Cerebellar nuclear complex (tissue), 1 donor: ENCODE measurements around the gene ASTN2.

Experiments
- DNase-seq, 2 experiments: peaks; one replicate each; lab custom pipeline; 2025; lab: John Stamatoyannopoulos, UW

ASTN2 gene

GRCh38 chr9:117303643-117304230 lies 111.1 kb downstream of the ASTN2 start:
- peak in 1 of 2 experiments; percentile 19 for DNase-seq

- no peak for DNase-seq
Measured at GRCh38 chr9:117302487-117302886, 112.4 kb downstream of the ASTN2 start.

GRCh38 chr9:117300371-117301110 lies 114.3 kb downstream of the ASTN2 start:
- no peak for DNase-seq

DNA sequence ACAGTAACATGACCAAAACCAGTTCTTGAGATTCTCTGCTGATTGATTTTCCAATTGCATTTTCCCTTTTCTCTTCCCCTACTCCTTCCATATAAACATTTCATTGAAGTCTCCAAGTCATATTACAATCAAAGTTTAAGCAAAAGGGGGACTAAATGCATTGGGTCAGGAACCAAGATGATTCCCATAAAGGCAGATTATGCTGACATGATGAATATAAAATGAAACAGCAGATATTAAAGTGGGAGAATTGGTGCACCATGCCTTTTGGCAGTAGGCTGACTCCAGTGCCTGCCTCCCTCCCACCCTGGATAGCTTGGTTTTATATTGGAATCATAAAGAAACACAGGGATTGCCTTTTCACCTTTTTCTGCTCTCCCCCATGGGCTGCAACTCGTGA lies 118.4 kb downstream of the ASTN2 start:
- no peak for DNase-seq

DNA sequence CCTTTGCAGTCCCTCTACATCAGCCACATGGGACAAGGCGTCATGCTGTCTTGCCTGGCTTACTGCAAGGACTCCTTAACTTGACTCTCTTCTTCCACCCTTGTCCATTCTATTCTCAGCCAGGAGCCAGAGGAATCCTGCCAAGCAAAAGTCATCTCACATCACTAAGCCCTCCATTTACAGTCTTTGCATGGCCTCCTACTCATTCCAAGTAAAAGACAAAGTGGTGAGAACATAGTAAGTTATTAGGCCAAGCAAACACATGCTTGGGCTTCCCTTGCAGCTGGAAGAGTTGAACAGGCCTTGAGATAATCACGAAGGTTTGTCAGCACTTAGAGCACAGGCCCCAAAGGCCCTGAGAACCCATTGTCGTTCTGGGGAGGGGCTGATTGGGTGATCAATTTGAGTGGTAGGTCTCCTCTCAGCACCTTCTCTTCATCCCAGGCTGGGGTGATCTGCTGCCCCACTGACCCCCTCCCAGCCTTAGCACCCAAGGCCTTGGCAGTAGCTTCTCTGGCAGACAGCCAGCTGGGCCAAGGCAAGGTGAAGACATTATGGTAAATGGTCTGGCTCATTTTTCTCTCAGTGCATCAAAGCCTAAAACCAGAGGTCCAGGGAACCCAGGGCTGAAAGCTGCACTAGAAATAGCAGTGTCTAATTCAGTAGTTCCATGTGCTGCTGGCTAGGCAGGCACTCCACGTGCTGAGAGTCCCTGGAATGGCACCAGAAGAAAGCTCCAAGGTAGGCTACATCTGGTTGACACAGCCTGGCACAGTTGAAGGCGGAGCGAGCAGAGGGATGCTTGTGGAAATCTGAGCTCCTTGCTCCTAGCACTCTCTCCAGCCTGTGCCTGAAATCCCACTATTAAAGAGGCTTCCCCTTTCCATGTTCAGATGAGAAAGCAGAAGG lies 121.4 kb downstream of the ASTN2 start:
- no peak for DNase-seq

- DNase-seq, result no peak
Measured at GRCh38 chr9:117290856-117291622, 123.8 kb downstream of the ASTN2 start.

DNA sequence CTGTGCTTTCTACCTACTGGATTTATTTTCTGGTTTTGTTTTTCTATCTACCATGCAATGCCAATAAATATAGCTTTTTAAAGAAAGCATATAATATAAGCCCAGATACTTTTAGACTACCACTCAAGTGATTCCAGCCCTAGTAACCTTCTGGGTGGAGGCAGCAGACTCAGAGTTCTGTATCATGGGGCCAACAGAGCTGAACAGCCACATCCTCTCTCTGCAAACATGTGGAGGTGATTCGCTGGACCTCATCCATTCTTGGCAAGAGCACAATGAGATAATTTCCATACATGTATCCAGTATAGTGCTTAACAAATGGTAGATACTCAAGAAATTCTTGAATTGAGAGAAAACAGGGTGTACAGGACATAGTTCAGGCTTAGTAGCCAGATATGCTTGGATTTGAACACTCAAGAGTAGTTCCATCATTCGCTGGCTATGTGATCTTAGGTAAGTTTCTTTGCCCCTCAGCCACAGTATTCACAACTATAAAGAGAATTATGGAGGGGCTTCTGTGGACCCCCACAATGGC lies 124.5 kb downstream of the ASTN2 start:
- DNase-seq, result no peak

GRCh38 chr9:117286245-117286644 lies 128.6 kb downstream of the ASTN2 start:
- DNase-seq, result no peak

DNA sequence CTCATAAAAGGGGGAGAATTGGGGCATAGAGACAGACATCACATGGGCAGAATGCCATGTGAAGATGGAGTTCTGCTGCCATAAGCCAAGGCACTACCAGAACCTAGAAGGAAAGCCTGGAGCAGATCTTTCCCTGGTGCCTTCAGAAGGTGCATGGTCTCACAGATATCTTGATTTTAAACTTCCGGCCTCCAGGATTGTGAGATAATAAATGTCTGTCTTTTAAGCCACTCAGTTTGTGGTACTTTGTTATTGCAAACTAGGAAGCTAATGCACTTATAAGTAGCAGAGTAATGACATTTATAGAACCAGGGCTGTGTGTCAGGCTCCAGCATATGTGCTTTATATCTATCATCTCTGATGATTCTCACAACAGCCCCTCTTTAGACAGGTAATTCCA lies 130.4 kb downstream of the ASTN2 start:
- DNase-seq, result no peak

DNA sequence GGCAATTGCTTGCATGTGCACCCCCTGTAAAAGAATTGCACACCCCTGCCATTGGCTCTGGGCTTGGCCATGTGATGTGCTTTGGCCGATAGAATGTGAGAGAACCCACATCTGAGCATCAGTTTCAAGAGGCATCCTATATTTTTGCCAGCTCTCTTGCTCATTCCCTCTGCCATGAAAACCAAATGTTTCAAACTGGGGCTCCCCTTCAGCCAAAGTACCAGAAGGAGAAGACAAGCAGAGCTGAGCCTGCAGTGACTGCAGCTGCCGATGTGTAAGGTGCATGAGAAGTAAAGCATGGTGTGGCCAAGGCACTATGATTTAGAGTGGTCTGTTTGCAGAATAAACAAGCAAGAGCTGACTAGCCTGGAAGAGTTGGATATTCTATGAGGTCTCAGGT lies 132.3 kb downstream of the ASTN2 start:
- no peak for DNase-seq

- DNase-seq, result peak in 1 of 2 experiments; percentile 34
Measured at GRCh38 chr9:117278471-117279035, 136.3 kb downstream of the ASTN2 start.

- DNase-seq, result no peak
Measured at GRCh38 chr9:117278020-117278419, 136.8 kb downstream of the ASTN2 start.

DNA sequence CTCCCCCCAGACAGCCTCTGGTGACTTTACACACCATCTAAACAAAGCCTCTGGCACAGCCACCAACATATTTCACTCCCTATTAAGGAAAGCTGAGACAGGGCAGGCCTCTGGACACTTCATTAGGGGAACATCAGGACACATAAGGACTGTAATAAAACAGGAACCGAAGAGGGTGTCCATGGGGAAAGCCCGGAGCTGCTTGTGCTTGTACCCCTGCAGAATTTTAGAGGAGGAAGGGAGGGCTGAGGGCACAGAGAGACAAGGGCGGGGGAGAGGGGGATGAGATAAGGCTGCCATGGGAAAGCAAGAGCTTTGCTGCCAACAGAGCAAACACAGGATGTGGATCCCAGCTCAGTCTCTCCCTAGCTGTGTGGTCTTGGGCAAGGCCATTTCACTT lies 138.4 kb downstream of the ASTN2 start:
- no peak for DNase-seq

GRCh38 chr9:117273612-117274011 lies 141.2 kb downstream of the ASTN2 start:
- no peak for DNase-seq

- DNase-seq, result no peak
Measured at GRCh38 chr9:117268847-117269446, 145.9 kb downstream of the ASTN2 start.

DNA sequence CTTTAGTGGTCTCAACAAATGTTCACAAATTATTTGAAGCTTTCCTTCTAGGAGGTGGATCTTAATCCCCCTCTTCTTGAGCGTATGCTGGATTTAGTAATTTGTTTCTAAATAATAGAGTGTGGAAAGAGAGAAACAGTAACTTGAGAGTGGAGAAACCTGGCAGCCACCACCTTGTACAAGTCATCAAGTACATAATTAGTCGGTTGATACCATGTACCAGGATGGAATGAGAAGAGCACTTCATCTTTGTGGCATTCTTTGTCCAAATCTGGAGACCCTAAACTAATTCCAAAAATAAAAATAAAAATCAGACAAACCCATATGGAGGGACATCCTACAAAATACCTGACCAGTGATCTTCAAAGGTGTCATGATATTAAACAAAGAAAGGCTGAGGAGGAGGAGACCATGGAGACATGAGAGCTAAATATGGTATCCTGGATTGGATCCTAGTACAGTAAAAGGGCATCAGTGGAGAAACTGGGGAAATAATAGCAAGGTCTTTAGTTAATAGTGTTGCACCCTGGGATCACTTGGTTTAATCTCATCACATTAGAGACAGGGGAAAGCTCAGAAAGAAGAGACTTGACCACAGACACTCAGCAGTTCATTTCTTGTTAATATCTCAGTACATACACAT lies 147.9 kb downstream of the ASTN2 start:
- no peak for DNase-seq

DNA sequence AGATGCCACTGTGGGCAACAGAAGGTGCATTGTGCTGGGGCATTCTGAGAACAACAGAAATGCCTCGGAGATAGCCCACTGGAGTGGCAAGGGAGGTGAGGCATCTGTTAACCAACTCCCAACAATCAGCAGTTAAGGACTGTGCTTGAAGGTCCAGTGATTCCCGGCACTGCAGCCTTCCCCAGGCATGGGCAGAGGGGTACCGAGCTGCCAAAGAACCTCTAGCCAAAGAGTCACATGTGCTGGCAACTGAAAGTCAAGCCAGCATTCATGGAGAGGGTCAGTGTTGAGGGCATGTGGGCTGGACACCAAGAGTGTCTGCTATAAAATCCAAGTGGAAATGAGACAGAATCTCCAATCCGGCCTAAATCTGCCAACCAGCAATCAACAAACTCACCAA lies 149.6 kb downstream of the ASTN2 start:
- peak; percentile 88 to 90 for DNase-seq

GRCh38 chr9:117258184-117258866 lies 156.5 kb downstream of the ASTN2 start:
- DNase-seq, result no peak

GRCh38 chr9:117253261-117253660 lies 161.6 kb downstream of the ASTN2 start:
- DNase-seq, result no peak
